GM18508 (cell line): Measurements from ENCODE around the gene TMEM190.
"Not testable (repeated sequence)": the region's sequence is repeated elsewhere in the genome, so short reads cannot be mapped to it uniquely, and the experiment has no call there.

Experiments
- ATAC-seq: cut with Tn5 transposase; IDR thresholded peaks from one replicate; pipeline ENCODE4 v1.9.1; 2021; ENCODE audit warnings: moderate number of reproducible peaks; ENCODE audit not compliant: insufficient read depth, unreplicated experiment

TMEM190 gene

GRCh38 chr19:55376241-55376933, at the start of gene TMEM190:
Gene TMEM190, plus strand, starts transcription at chr19:55376826. Its CDS starts 28 bp downstream, at chr19:55376854.
- ATAC-seq, result no peak

GRCh38 chr19:55328774-55329318, 47.8 kb upstream of the TMEM190 start:
- ATAC-seq, result not testable (repeated sequence)

- not testable (repeated sequence) for ATAC-seq
Observed at GRCh38 chr19:55329791-55330190, 46.8 kb upstream of the TMEM190 start.

- ATAC-seq, result no peak
Observed at GRCh38 chr19:55333870-55334269, 42.8 kb upstream of the TMEM190 start.

- ATAC-seq, result no peak
Observed at GRCh38 chr19:55336101-55336500, 40.5 kb upstream of the TMEM190 start.

GRCh38 chr19:55339105-55339888, 37.3 kb upstream of the TMEM190 start, which contains the start of gene KMT5C:
Gene KMT5C, plus strand, starts transcription at chr19:55339876. Its CDS starts 2,061 bp downstream, at chr19:55341937.
- ATAC-seq, result peak; percentile 81

- ATAC-seq, result no peak
Observed at GRCh38 chr19:55339889-55340783, 36.5 kb upstream of the TMEM190 start.

GRCh38 chr19:55340784-55341147, 35.9 kb upstream of the TMEM190 start:
- ATAC-seq, result no peak

- no peak for ATAC-seq
Observed at GRCh38 chr19:55341171-55341588, 35.4 kb upstream of the TMEM190 start.

- no peak for ATAC-seq
Observed at GRCh38 chr19:55341595-55342531, 34.8 kb upstream of the TMEM190 start.

- no peak for ATAC-seq
Observed at GRCh38 chr19:55344444-55344843, 32.2 kb upstream of the TMEM190 start.

GRCh38 chr19:55345101-55345817, 31.4 kb upstream of the TMEM190 start:
- ATAC-seq, result no peak

- no peak for ATAC-seq
Observed at GRCh38 chr19:55345818-55346724, 30.6 kb upstream of the TMEM190 start.

- ATAC-seq, result no peak
Observed at GRCh38 chr19:55346725-55347441, 29.7 kb upstream of the TMEM190 start.

- no peak for ATAC-seq
Observed at GRCh38 chr19:55347442-55348009, 29.1 kb upstream of the TMEM190 start.

GRCh38 chr19:55348317-55349034, 28.1 kb upstream of the TMEM190 start:
- ATAC-seq, result no peak
